Endodermal cell (in vitro differentiated cells): ENCODE data around the gene TRAPPC2. TPM values are rescaled to one million over a fixed set of nuclear protein-coding genes. Genes with fewer than 3 reads are reported as not detected.
"Not testable (repeated sequence)": the region's sequence is repeated elsewhere in the genome, so short reads cannot be mapped to it uniquely, and the experiment has no call there.

ENCODE experiments used
- DNase-seq: peaks from one replicate; pipeline ENCODE4 v3.0.0-alpha.2; 2017
- H3K27ac ChIP-seq: 2 replicates; pipeline ENCODE4 v1.5.1; 2013; ENCODE audit warnings: mild to moderate bottlenecking, low read depth, low read length, moderate library complexity
- H3K27me3 ChIP-seq: 2 replicates; pipeline ENCODE4 v1.6.1; 2013; ENCODE audit warnings: mild to moderate bottlenecking, low read length, moderate library complexity; ENCODE audit not compliant: insufficient read depth, control insufficient read depth, poor library complexity, severe bottlenecking
- H3K36me3 ChIP-seq: 2 replicates; pipeline ENCODE4 v1.7.0; 2013; ENCODE audit warnings: mild to moderate bottlenecking, low read length, moderate library complexity; ENCODE audit not compliant: control insufficient read depth, insufficient read depth
- H3K4me1 ChIP-seq: one replicate; pipeline ENCODE4 v1.7.0; 2013; ENCODE audit warnings: low read length; ENCODE audit not compliant: control insufficient read depth, insufficient read depth
- H3K4me3 ChIP-seq: 2 replicates; pipeline ENCODE4 v1.5.1; 2013; ENCODE audit warnings: mild to moderate bottlenecking, low read length, moderate library complexity
- H3K9ac ChIP-seq: 2 replicates; pipeline ENCODE4 v1.6.1; 2013; ENCODE audit warnings: mild to moderate bottlenecking, low read length, moderate library complexity; ENCODE audit not compliant: poor library complexity, severe bottlenecking; ENCODE audit errors: extremely low read depth
- H3K9me3 ChIP-seq: 2 replicates; pipeline ENCODE4 v1.6.1; 2013; ENCODE audit warnings: mild to moderate bottlenecking, low read length, moderate library complexity; ENCODE audit not compliant: control insufficient read depth
- H3K27ac Mint-ChIP-seq: 2 replicates; pipeline ENCODE4 v1.8.0; 2020; ENCODE audit warnings: mixed read lengths
- H3K27me3 Mint-ChIP-seq: 2 replicates; pipeline ENCODE4 v1.8.0; 2021; ENCODE audit warnings: mild to moderate bottlenecking, mixed read lengths; ENCODE audit not compliant: insufficient read depth
- H3K36me3 Mint-ChIP-seq: 2 replicates; pipeline ENCODE4 v1.8.0; 2020; ENCODE audit warnings: low read depth, mixed read lengths
- H3K4me1 Mint-ChIP-seq: 2 replicates; pipeline ENCODE4 v1.8.0; 2020; ENCODE audit warnings: mixed read lengths
- H3K4me3 Mint-ChIP-seq: 2 replicates; pipeline ENCODE4 v1.8.0; 2020; ENCODE audit warnings: mild to moderate bottlenecking, moderate library complexity, mixed read lengths
- H3K9me3 Mint-ChIP-seq: 2 replicates; pipeline ENCODE4 v1.8.0; 2020; ENCODE audit warnings: mild to moderate bottlenecking, mixed read lengths
- CTCF ChIP-seq: fragments of 200-600 bp; sonication (generic); conservative IDR thresholded peaks from 2 replicates; pipeline ENCODE4 v1.5.0; 2021; ENCODE audit warnings: antibody characterized with exemption, mild to moderate bottlenecking
- WGBS, 2 experiments: methylation state at CpG; one replicate each; pipeline versions ENCODE4 v1.1.5 to v1.1.7; 2013; ENCODE audit warnings: missing lambda C conversion rate in 2 of 2, mixed read lengths in 1 of 2; ENCODE audit not compliant: insufficient coverage in 1 of 2, insufficient read length in 1 of 2; 5-methylcytosine and 5-hydroxymethylcytosine counted together
- total RNA-seq, 2 donors: library from RNA; stranded (reverse); fragmentation: NEBNext Ultra II Directional in 1 of 2; extraction: Animal tissue kit (Norgen Biotek cat#: 25700) in 1 of 2; gene quantifications; 2 replicates in 1 of 2; 3 replicates in 1 of 2; pipeline ENCODE4 v1.2.1, GENCODE V29; 2021

The TRAPPC2 gene
- total RNA-seq, 2 donors from 2014 or later = 12.8 to 14.7 TPM

GRCh38 chrX:13676885-13677284 is 57.5 kb downstream of the TRAPPC2 start:
- Histone ChIP-seq H3K36me3 (no peaks in the 10 kb centered on the region), H3K9ac (no peak overlapping the region), H3K27ac (no peak overlapping the region), H3K4me3 (no peak overlapping the region), H3K27me3 (no peaks in the 10 kb centered on the region), H3K4me1 (no peaks in the 10 kb centered on the region), H3K9me3 (no peaks in the 10 kb centered on the region)
- Mint-ChIP-seq H3K36me3 (no peaks in the 10 kb centered on the region), H3K27me3 (no peaks in the 10 kb centered on the region), H3K4me3 (no peak overlapping the region), H3K27ac (no peak overlapping the region), H3K9me3 (peaks cover 66% of the 10 kb centered on the region), H3K4me1 (no peaks in the 10 kb centered on the region)
- TF ChIP-seq CTCF = no peak
- DNase-seq = no peak

GRCh38 chrX:13673016-13673415 is 61.4 kb downstream of the TRAPPC2 start:
- no peak for DNase-seq
- peaks cover 59% of the 10 kb centered on the region for H3K9me3 Mint-ChIP-seq
- no peak overlapping the region for H3K4me3 Mint-ChIP-seq
- no peaks in the 10 kb centered on the region for H3K9me3 ChIP-seq
- no peak overlapping the region for H3K27ac Mint-ChIP-seq
- H3K4me1 ChIP-seq = no peaks in the 10 kb centered on the region
- no peaks in the 10 kb centered on the region for H3K4me1 Mint-ChIP-seq
- H3K36me3 ChIP-seq = no peaks in the 10 kb centered on the region
- no peak overlapping the region for H3K9ac ChIP-seq
- H3K27me3 Mint-ChIP-seq = no peaks in the 10 kb centered on the region
- H3K27ac ChIP-seq = no peak overlapping the region
- H3K36me3 Mint-ChIP-seq = no peaks in the 10 kb centered on the region
- no peak overlapping the region for H3K4me3 ChIP-seq
- TF ChIP-seq CTCF = no peak
- no peaks in the 10 kb centered on the region for H3K27me3 ChIP-seq

- DNase-seq = no peak
- Histone ChIP-seq H3K27ac (no peak overlapping the region), H3K36me3 (no peaks in the 10 kb centered on the region), H3K4me3 (no peak overlapping the region), H3K4me1 (no peaks in the 10 kb centered on the region), H3K27me3 (no peaks in the 10 kb centered on the region), H3K9me3 (no peaks in the 10 kb centered on the region), H3K9ac (no peak overlapping the region)
- H3K4me1 Mint-ChIP-seq = no peaks in the 10 kb centered on the region
- H3K36me3 Mint-ChIP-seq = no peaks in the 10 kb centered on the region
- WGBS, 2 experiments = 86 to 100% methylated on average over 1 to 5 of the region's 5 CpGs
- H3K4me3 Mint-ChIP-seq = no peak overlapping the region
- H3K27me3 Mint-ChIP-seq = no peaks in the 10 kb centered on the region
- no peak for TF ChIP-seq CTCF
- no peak overlapping the region for H3K27ac Mint-ChIP-seq
- peaks cover 64% of the 10 kb centered on the region for H3K9me3 Mint-ChIP-seq
Measured at GRCh38 chrX:13670197-13670596, 64.2 kb downstream of the TRAPPC2 start.

- H3K9me3 Mint-ChIP-seq = peaks cover 66% of the 10 kb centered on the region
- not testable (repeated sequence) for H3K9ac ChIP-seq, H3K4me3 ChIP-seq, H3K27me3 ChIP-seq, H3K36me3 ChIP-seq, H3K27ac Mint-ChIP-seq, H3K4me1 Mint-ChIP-seq, H3K27ac ChIP-seq, H3K36me3 Mint-ChIP-seq, H3K27me3 Mint-ChIP-seq, DNase-seq, H3K9me3 ChIP-seq, H3K4me3 Mint-ChIP-seq, H3K4me1 ChIP-seq
- WGBS, 2 experiments = 97% methylated on average over 8 of the region's 8 CpGs; no CpG with 5 or more reads in 1 of the 2 experiments
Measured at GRCh38 chrX:13669755-13670154, 64.7 kb downstream of the TRAPPC2 start.
